Epidermal melanocyte (primary cell): Measurements from ENCODE around the gene MSL1.

ENCODE experiments used
- DNase-seq: peaks from one replicate; pipeline ENCODE4 v3.0.0; 2011; ENCODE audit warnings: low spot score; ENCODE audit not compliant: insufficient read length

MSL1 gene

DNA sequence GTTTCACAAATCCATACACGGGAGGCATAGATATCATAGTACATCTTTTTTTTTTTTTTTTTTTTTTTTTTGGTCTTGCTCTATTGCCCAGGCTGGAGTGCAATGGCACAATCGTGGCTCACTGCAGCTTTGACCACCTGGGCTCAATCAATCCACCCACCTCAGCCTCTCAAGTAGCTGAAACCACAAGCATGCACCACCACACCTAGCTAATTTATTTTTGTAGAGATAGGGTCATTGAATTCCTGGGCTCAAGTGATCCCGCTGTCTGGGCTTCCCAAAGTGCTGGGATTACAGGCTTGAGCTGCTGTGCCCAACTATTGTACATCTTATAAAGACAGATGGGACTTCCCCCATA, 52.0 kb downstream of the MSL1 start:
- DNase-seq: no peak

GRCh38 chr17:40174514-40174913, 52.7 kb downstream of the MSL1 start:
- DNase-seq: no peak

DNA sequence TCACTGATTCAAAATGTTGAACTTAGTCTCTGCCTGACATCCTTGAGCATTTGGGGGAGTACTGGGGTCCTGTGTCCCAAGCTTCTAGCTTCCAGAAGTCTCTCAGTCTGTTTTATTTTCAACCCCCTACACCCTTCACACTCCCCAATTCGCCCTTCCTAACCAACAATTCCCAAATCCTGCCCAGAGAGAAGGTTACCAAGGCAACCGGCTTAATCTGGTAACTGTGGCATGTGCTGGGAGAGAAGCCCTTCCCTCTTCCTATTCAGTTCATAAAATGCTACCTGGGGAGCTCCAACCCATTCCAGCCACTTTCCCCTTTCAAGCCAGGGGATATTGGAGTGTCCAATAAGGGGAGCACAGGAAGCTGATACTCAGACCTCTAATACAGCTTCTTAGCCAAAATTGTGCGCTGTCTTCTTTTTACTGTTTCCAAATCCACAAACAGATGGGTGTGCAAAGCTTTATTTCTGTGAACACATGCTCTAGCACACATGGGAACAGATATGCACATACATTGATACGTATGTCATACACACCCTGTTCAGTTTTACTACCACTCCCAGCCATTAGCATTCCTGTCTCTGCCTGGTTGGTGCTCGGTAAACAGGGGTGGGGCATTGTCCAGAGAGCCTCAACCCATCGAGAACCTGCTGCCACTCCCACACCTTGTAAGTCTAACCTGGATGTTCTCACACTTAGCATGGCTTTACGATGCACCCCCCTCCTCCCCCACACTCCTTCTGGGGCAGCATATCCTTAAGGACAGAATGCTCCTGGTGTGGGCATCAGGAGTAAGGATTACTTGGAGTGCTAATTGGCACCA, 54.4 kb downstream of the MSL1 start:
- DNase-seq: no peak

- no peak for DNase-seq
These were observed 55.0 kb downstream of the MSL1 start for GRCh38 chr17:40176754-40177110.

GRCh38 chr17:40177275-40177874, 55.6 kb downstream of the MSL1 start, which contains the start of gene RAPGEFL1:
RAPGEFL1 (plus strand) TSS chr17:40177470; CDS start chr17:40177862, 392 bp downstream.
- DNase-seq: peak; percentile 71

DNA sequence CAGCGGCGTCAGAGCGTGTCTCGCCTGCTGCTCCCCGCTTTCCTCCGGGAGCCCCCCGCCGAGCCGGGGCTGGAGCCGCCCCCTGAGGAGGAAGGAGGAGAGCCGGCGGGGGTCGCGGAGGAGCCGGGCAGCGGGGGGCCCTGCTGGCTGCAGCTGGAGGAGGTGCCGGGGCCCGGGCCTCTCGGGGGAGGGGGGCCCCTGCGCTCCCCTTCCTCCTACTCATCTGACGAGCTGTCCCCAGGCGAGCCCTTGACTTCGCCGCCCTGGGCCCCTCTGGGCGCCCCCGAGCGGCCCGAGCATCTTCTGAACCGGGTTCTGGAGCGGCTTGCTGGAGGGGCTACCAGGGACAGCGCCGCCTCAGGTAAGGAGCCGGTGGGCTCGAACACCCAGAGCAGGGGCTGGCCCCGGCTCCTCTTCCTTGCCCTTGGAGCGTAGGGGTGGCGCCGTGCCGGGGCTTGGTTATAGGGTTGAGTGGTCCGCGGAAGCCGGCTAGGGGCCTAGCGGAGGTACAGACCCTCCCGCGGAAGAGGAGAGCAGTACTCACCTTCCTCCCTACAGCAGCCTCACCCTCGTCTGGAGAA, 56.3 kb downstream of the MSL1 start:
- no peak for DNase-seq

GRCh38 chr17:40178660-40179059, 56.9 kb downstream of the MSL1 start:
- DNase-seq: no peak

DNA sequence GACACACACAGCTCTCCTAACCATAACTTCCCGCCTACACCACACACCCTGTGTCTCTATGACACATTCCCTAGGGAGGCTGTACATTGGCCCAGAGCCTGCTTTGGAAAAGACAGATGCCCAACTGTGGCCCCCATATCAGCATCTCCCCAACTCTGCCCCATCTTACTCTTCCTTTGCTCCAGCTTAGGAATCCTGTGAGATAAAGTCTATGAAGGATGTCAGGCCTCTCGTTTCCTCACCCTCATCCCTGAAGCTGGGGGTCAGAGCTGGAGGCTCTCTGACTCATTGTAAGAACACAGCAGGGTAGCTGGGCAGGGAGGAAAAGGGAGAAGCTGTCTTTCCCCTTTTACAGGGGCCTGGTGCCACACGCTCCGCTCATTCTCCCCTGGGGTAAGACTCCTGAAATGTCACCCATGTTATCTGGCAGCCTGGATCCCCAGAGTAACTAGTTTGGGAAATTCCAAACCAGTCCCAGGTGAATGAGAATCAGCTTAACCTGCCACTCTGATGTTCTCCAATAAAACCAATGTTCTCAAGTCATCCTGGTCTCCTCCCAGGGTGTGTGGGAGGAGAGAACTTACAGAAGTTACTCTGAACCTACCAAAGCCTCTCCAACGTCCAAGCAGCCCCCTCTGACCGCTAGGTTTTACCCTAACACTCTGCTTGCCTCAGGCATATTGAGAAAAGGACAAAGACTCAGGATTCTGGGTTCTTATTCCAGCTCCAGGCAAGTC, 58.3 kb downstream of the MSL1 start:
- DNase-seq: no peak

DNA sequence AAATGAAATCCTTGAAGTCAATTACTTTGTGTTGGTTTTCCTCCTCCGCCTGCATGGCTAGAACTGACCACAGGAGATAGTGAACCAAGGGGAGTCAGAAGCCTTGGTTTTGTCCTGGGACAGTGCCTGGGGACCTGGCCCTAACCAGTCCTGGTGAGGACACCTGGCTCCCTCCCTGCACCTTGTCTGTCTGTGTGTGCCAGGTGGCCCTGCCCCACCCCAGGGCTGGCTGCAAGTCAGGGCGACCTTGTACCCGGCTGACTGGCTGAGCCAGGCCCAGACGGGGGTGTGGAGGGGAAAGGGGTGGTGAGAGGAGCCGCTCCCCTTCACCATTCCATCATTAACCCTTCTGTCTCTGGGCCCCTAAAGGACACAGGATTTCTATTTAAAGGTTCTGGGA, 58.9 kb downstream of the MSL1 start:
- DNase-seq: no peak

- no peak for DNase-seq
These were observed 59.4 kb downstream of the MSL1 start for GRCh38 chr17:40181205-40181604.

DNA sequence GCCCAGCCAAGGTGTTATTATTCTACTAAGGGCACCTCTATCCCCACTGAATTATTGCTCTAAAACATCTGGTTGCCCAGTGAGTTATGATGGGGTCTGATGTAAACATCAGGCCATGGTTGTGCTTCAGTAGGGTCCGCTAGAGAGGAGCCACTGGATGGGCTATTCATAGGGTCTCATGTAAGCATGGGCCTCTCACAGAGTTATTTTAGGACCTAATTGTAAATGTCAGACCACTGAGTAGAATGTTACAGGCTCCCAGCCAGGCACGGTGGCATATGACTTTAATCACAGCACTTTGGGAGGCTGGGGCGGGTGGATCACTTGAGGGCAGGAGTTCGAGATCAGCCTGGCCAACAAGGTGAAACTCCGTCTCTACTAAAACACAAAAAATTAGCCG, 60.8 kb downstream of the MSL1 start:
- no peak for DNase-seq
